HepG2 (cell line): ENCODE data around the gene LMAN1L. TPM values are rescaled to one million over a fixed set of nuclear protein-coding genes. Genes with fewer than 3 reads are reported as not detected.

ENCODE experiments used
- ATAC-seq: fragments of 200-7000 bp; cut with Tn5 transposase; 3 replicates; pipeline ENCODE4 v1.9.1; 2020; ENCODE audit warnings: mild to moderate bottlenecking, moderate library complexity
- BruUV-seq: library from RNA; stranded (reverse); fragments of 400-500 nt; replicated peaks from 2 replicates; lab custom pipeline; 2021; lab: Mats Ljungman, UMichigan
- CTCF ChIA-PET: fragments of 300-600 bp; formaldehyde crosslinking; extraction: SDS; loops from one replicate; lab custom pipeline; 2021; ENCODE audit warnings: low total read pairs, inconsistent platforms, low intra/inter-chr PET ratio; lab: Yijun Ruan, JAX
- POLR2A ChIA-PET: fragments of 350-600 bp; sonication (Branson Sonifier 250); formaldehyde crosslinking; loops from one replicate; lab custom pipeline; 2020; ENCODE audit warnings: antibody characterized with exemption, inconsistent platforms; lab: Yijun Ruan, JAX
- DNase-seq: peaks from one replicate; pipeline ENCODE4 v3.0.0-alpha.2; 2015; ENCODE audit warnings: low spot score
- FAIRE-seq: peaks from 3 replicates; lab custom pipeline; 2011; peaks lifted over from hg19 to GRCh38; lab: Jason Lieb, UNC
- H2AFZ ChIP-seq: one replicate; pipeline ENCODE4 v1.6.1; 2011; ENCODE audit warnings: low read length, inconsistent platforms
- H3K27ac ChIP-seq: fragments of 300-600 bp; 3 replicates; pipeline ENCODE4 v1.8.0; 2011; ENCODE audit warnings: mixed run types, mild to moderate bottlenecking, mixed read lengths, low read length, inconsistent platforms; ENCODE audit not compliant: insufficient read depth; ENCODE audit errors: extremely low read length
- H3K27me3 ChIP-seq, 2 experiments: fragments of 200-600 bp in 1 of 2; 2 replicates in 1 of 2; 3 replicates in 1 of 2; pipeline versions ENCODE4 v1.6.0 to v1.8.0; 2011; ENCODE audit warnings: low read length in 2 of 2, mild to moderate bottlenecking in 2 of 2, moderate library complexity in 2 of 2, inconsistent platforms in 1 of 2; ENCODE audit not compliant: insufficient read depth in 2 of 2, control insufficient read depth in 1 of 2
- H3K36me3 ChIP-seq, 2 experiments: fragments of 200-600 bp in 1 of 2; replicated peaks in 1 of 2; 2 replicates in 1 of 2; 3 replicates in 1 of 2; pipeline versions ENCODE4 v1.5.1 to v1.8.0; 2011; ENCODE audit warnings: low read length in 2 of 2, inconsistent platforms in 1 of 2; ENCODE audit not compliant: insufficient read depth in 2 of 2, control insufficient read depth in 1 of 2
- H3K4me1 ChIP-seq: 2 replicates; pipeline ENCODE4 v1.5.1; 2012; ENCODE audit warnings: low read length, inconsistent platforms; ENCODE audit not compliant: insufficient read depth
- H3K4me2 ChIP-seq: 2 replicates; pipeline ENCODE4 v1.6.0; 2011; ENCODE audit warnings: low read depth, low read length, inconsistent platforms
- H3K4me3 ChIP-seq, 3 experiments: fragments of 200-600 bp in 1 of 3; sonication (generic), shearing (Covaris generic) in 1 of 3; replicated peaks in 1 of 3; 2 replicates each; pipeline ENCODE4 v1.5.1; 2011 to 2016; ENCODE audit warnings: low read length in 3 of 3, inconsistent platforms in 2 of 3, low read depth in 2 of 3, mild to moderate bottlenecking in 2 of 3, control low read depth in 1 of 3, mixed read lengths in 1 of 3; ENCODE audit not compliant: insufficient read depth in 1 of 3
- H3K79me2 ChIP-seq: one replicate; pipeline ENCODE4 v1.6.1; 2011; ENCODE audit warnings: low read length, inconsistent platforms; ENCODE audit not compliant: insufficient read depth
- H3K9ac ChIP-seq: 2 replicates; pipeline ENCODE4 v1.6.0; 2011; ENCODE audit warnings: mild to moderate bottlenecking, low read depth, low read length, inconsistent platforms; ENCODE audit not compliant: insufficient read depth
- H3K9me3 ChIP-seq: 2 replicates; pipeline ENCODE4 v1.5.1; 2012; ENCODE audit warnings: mild to moderate bottlenecking, low read length
- H4K20me1 ChIP-seq: 2 replicates; pipeline ENCODE4 v1.6.0; 2011; ENCODE audit warnings: inconsistent platforms, mild to moderate bottlenecking, low read length, moderate library complexity; ENCODE audit not compliant: insufficient read depth
- ARID5B ChIP-seq: IDR thresholded peaks from 2 replicates; pipeline ENCODE4 v1.4.0; 2020; ENCODE audit warnings: mild to moderate bottlenecking, missing genetic modification reagents
- ATF7-NPFF ChIP-seq: sonication (generic); formaldehyde crosslinking; IDR thresholded peaks from 2 replicates; pipeline ENCODE4 v1.8.1; 2023; ENCODE audit warnings: mild to moderate bottlenecking, low read depth, missing genetic modification reagents, moderate library complexity
- CBX5 ChIP-seq: sonication (generic); formaldehyde crosslinking; IDR thresholded peaks from 2 replicates; pipeline ENCODE4 v1.4.0; 2020; ENCODE audit warnings: missing genetic modification reagents, borderline replicate concordance
- FIP1L1 ChIP-seq: fragments of 200-400 bp; formaldehyde crosslinking; IDR thresholded peaks from 2 replicates; pipeline ENCODE4 v1.6.1; 2018; ENCODE audit warnings: low read depth, mild to moderate bottlenecking, low read length, moderate library complexity, borderline replicate concordance; ENCODE audit not compliant: insufficient read depth
- HDAC2 ChIP-seq: sonication (generic); formaldehyde crosslinking; IDR thresholded peaks from 2 replicates; pipeline ENCODE4 v1.4.0; 2020; ENCODE audit warnings: missing genetic modification reagents
- MIER2 ChIP-seq: IDR thresholded peaks from 2 replicates; pipeline ENCODE4 v1.6.1; 2016; ENCODE audit warnings: missing biosample characterization, missing genetic modification reagents
- NRL ChIP-seq: sonication (generic); formaldehyde crosslinking; IDR thresholded peaks from 2 replicates; pipeline ENCODE4 v1.5.0; 2020; ENCODE audit warnings: missing genetic modification reagents, mild to moderate bottlenecking, moderate library complexity, borderline replicate concordance
- REXO4 ChIP-seq: sonication (generic); formaldehyde crosslinking; IDR thresholded peaks from 2 replicates; pipeline ENCODE4 v1.8.0; 2022; ENCODE audit warnings: missing genetic modification reagents, mild to moderate bottlenecking, borderline replicate concordance
- RXRA ChIP-seq: sonication (generic); formaldehyde crosslinking; IDR thresholded peaks from 2 replicates; pipeline ENCODE4 v1.5.1; 2020; ENCODE audit warnings: missing genetic modification reagents
- SAFB2 ChIP-seq: sonication (generic); formaldehyde crosslinking; IDR thresholded peaks from 2 replicates; pipeline ENCODE4 v1.5.1; 2020; ENCODE audit warnings: missing genetic modification reagents, low read depth, mild to moderate bottlenecking, borderline replicate concordance
- SKI ChIP-seq: fragments of 450-650 bp; IDR thresholded peaks from one replicate; pipeline ENCODE4 v1.6.1; 2018; ENCODE audit warnings: mild to moderate bottlenecking; ENCODE audit not compliant: partially characterized antibody
- SMAD3 ChIP-seq: sonication (generic); formaldehyde crosslinking; IDR thresholded peaks from 2 replicates; pipeline ENCODE4 v1.4.0; 2020; ENCODE audit warnings: missing genetic modification reagents
- SRSF4 ChIP-seq: fragments of 200-400 bp; formaldehyde crosslinking; IDR thresholded peaks from one replicate; pipeline ENCODE4 v1.6.1; 2018; ENCODE audit warnings: mild to moderate bottlenecking, low read depth, low read length, moderate library complexity; ENCODE audit not compliant: poor library complexity, severe bottlenecking
- ZKSCAN8 ChIP-seq: IDR thresholded peaks from 2 replicates; pipeline ENCODE4 v1.6.1; 2016; ENCODE audit warnings: borderline replicate concordance, missing genetic modification reagents, missing compliant biosample characterization
- ZNF274 ChIP-seq: sonication (generic); formaldehyde crosslinking; IDR thresholded peaks from 2 replicates; pipeline ENCODE4 v1.5.1; 2020; ENCODE audit warnings: mild to moderate bottlenecking, missing genetic modification reagents
- ZNF30 ChIP-seq: sonication (generic); formaldehyde crosslinking; IDR thresholded peaks from 2 replicates; pipeline ENCODE4 v1.5.0; 2020; ENCODE audit warnings: mild to moderate bottlenecking, missing genetic modification reagents
- ZNF335 ChIP-seq: sonication (generic); formaldehyde crosslinking; IDR thresholded peaks from 2 replicates; pipeline ENCODE4 v1.4.0; 2020; ENCODE audit warnings: missing genetic modification reagents
- ZNF597 ChIP-seq: sonication (generic); formaldehyde crosslinking; IDR thresholded peaks from 2 replicates; pipeline ENCODE4 v1.5.0; 2020; ENCODE audit warnings: missing genetic modification reagents
- ZNF737 ChIP-seq: sonication (generic); formaldehyde crosslinking; IDR thresholded peaks from 2 replicates; pipeline ENCODE4 v1.5.0; 2020; ENCODE audit warnings: missing genetic modification reagents, mild to moderate bottlenecking, borderline replicate concordance
- WGBS: methylation state at CpG from one replicate; pipeline ENCODE4 v1.1.6; 2017; ENCODE audit warnings: low lambda C conversion rate; 5-methylcytosine and 5-hydroxymethylcytosine counted together
- in situ Hi-C: cut with HindIII; loops from 2 replicates; pipeline ENCODE4 v1.10.0; 2017; ENCODE audit warnings: low pct_unique_long_range_greater_than_20kb; ENCODE audit not compliant: extremely low pct_ligation_motif_present
- intact Hi-C: fragments of 100-400 bp; cut with micrococcal nuclease; formaldehyde crosslinking; loops from one replicate; pipeline ENCODE4 v1.10.0; 2022; ENCODE audit not compliant: unreplicated experiment
- polyA plus RNA-seq, 8 experiments: library from polyadenylated mRNA; depleted of rRNA in 3 of 8; stranded (reverse) in 7 of 8; unstranded in 1 of 8; fragments of >200 nt; fragmentation: Illumina TruSeq in 4 of 8; extraction: Trizol in 4 of 8; gene quantifications; 2 replicates each; pipeline versions ENCODE4 v1.2.1 to v1.2.3, GENCODE V29; 2011 to 2016; ENCODE audit warnings: low read depth in 4 of 8, missing spikeins in 1 of 8, mixed read lengths in 1 of 8; ENCODE audit not compliant: insufficient read depth in 1 of 8
- total RNA-seq, 5 experiments: library from RNA; depleted of rRNA; stranded (reverse); fragments of >200 nt; fragmentation: Illumina TruSeq; extraction: Trizol; gene quantifications; 2 replicates each; pipeline ENCODE4 v1.2.3, GENCODE V29; 2016; ENCODE audit warnings: low read depth in 1 of 5
- TF ChIP-seq, protein P1 (sequence below): sonication (generic); formaldehyde crosslinking; IDR thresholded peaks from 2 replicates; pipeline ENCODE4 v1.5.0; 2020; ENCODE audit warnings: mild to moderate bottlenecking, missing genetic modification reagents, moderate library complexity

Gene LMAN1L
- total and polyA plus RNA-seq, 2 of the 13 experiments (the other 11 are each of a cell fraction or from before 2014, with no cell fraction given): not detected

- Histone ChIP-seq H3K9ac (no peak overlapping the region), H3K27me3 (peaks cover 5 to 62% of the 10 kb centered on the region in 2 experiments; a peak in 4 of 5 replicates), H3K4me3 (no peak overlapping the region), H3K9me3 (no peaks in the 10 kb centered on the region), H3K36me3 (no peaks in the 10 kb centered on the region), H4K20me1 (no peaks in the 10 kb centered on the region; the same call in 1 of the 2 replicates), H3K27ac (no peak overlapping the region), H3K4me1 (peaks cover 7% of the 10 kb centered on the region), H3K79me2 (no peaks in the 10 kb centered on the region), H3K4me2 (no peak overlapping the region), H2AFZ (no peak overlapping the region)
- FAIRE-seq (no peak), DNase-seq (no peak), ATAC-seq (no peak)
- WGBS: 42% methylated on average over 19 of the region's 21 CpGs
- CTCF ChIA-PET: no interaction called here
- no TSS peak for BruUV-seq
- in situ Hi-C loops: no loop called here
- TF ChIP-seq, protein P1, sequence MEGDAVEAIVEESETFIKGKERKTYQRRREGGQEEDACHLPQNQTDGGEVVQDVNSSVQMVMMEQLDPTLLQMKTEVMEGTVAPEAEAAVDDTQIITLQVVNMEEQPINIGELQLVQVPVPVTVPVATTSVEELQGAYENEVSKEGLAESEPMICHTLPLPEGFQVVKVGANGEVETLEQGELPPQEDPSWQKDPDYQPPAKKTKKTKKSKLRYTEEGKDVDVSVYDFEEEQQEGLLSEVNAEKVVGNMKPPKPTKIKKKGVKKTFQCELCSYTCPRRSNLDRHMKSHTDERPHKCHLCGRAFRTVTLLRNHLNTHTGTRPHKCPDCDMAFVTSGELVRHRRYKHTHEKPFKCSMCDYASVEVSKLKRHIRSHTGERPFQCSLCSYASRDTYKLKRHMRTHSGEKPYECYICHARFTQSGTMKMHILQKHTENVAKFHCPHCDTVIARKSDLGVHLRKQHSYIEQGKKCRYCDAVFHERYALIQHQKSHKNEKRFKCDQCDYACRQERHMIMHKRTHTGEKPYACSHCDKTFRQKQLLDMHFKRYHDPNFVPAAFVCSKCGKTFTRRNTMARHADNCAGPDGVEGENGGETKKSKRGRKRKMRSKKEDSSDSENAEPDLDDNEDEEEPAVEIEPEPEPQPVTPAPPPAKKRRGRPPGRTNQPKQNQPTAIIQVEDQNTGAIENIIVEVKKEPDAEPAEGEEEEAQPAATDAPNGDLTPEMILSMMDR: no peak
- TF ChIP-seq CBX5 (CRISPR knock-in tag) (no peak), ZNF597 (CRISPR knock-in tag) (no peak), MIER2 (CRISPR knock-in tag) (no peak), SKI (no peak), SMAD3 (CRISPR knock-in tag) (no peak), ARID5B (CRISPR knock-in tag) (no peak), SAFB2 (no peak), FIP1L1 (no peak), ZNF737 (CRISPR knock-in tag) (no peak), ZNF335 (no peak), ZNF30 (CRISPR knock-in tag) (no peak), SRSF4 (no peak), REXO4 (CRISPR knock-in tag) (no peak), ZKSCAN8 (CRISPR knock-in tag) (no peak), HDAC2 (CRISPR knock-in tag) (no peak), ATF7-NPFF (CRISPR knock-in tag) (no peak), RXRA (CRISPR knock-in tag) (no peak), NRL (CRISPR knock-in tag) (no peak), ZNF274 (CRISPR knock-in tag) (no peak)
- intact Hi-C loops: no loop called here
- POLR2A ChIA-PET: no interaction called here
These were observed 14.3 kb downstream of the LMAN1L start for GRCh38 chr15:74826921-74827320.
